Central memory CD4-positive, alpha-beta T cell (primary cell): ENCODE results near the gene CMKLR1.
A peak's percentile ranks its signal among the peaks of the same experiment; 100 is the strongest.

Experiments used
- DNase-seq: peaks from one replicate; pipeline ENCODE4 v3.0.0; 2022

The CMKLR1 gene

DNA sequence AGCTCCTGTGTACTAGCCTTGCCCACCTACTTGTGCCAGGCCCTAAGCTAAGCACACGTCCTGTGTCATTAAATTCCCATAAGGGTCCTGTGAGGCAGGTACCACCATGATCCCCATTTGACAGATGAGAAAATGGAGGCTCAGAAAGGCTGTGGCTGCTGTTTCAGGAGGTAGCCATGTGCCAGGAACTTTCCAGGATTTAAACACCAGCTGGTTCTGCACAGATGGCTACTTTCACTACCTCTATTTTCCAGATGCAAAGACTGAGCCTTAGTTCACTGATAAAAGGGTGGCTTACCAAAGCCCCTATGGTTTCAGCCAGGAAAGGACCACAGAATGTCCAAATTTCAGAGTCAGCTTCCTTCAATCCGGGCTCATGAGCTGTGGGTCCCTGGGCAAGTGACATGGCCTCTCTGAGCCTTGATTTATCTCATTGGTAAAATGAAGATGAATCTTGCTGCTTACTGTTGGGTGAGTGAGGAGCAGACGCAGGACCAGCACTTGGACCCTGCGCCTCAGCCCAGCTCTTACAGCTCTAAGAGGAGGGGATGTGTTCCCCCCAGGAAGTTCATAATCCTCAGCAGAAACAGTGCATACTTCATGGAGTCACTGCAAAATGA, 23.5 kb downstream of the CMKLR1 start:
- DNase-seq: no peak

DNA sequence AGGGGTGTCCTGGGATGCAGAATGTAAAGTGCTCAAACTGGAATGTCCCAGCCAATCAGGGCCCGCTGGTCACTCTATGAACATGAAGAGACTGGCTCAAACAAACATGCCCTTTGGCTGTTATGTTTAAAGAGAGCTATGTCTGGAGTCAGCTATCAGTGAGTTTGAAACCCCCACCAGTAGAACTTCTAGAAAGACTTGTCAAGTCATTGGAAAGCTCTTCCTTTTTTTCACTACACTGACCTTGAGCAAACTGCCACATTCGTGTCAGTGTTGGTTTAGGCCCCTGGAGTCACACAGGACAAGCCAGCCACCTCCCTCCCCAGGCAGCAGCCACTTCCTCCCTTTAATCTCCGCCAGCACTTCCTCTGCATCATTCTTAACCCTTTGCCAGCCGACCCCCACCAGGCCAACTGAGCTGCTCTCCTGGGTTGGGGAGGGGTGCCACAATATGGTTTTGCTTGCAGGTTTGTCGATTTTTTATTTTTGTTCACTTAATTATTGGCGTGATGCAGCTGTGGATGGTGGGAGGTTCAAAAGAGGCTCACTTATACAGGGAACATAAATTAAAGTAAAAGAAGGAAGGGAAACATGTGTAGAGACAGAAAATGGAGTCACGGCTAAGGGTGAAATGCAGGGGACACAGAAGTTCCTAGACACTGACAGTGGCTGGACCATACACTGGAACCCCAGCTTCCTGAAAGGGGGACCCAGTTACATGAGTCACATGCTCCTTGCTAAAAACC, 25.3 kb downstream of the CMKLR1 start:
- peak; percentile 26 for DNase-seq

DNA sequence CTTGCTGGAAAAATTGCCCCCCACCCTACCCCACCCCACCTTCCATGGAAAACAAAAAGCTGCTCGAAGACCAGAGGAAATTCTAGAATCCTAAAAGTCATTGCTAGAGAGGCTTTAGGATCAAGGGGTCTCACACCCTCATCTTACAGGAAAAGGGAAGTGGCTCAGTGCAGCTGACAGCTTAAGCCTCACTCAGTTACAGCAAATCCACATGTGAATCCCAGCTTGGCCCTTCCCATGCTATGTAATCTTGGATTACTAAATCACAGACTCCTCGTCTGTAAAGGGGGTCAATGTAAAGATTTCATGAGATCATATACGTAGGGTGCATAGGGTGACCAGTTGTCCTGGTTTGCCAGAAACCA, 25.9 kb downstream of the CMKLR1 start:
- no peak for DNase-seq

DNA sequence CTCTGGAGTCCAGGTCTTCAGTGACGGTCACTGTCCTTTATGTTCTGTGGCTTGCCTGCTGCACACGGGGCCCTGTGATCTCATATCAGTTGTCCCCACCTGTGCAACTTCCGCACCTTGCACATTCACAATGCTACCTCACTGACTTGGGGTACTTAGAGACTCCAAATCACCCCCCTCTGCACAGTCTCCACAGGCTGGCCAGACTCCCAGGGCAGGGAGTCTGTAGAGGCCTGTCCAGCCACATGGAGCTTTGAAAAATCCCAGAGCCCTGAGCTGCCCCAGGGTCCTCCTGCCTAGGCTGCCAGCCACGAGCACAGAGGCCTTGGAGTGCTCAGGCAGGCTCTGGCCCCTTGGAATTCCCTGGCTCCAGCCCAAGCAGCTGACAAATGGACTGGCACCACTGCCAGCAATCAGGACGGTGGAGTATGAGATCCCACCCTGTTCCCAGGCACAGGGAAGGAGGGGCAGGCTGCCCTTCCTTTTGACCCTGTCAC, 26.4 kb downstream of the CMKLR1 start:
- DNase-seq: no peak

DNA sequence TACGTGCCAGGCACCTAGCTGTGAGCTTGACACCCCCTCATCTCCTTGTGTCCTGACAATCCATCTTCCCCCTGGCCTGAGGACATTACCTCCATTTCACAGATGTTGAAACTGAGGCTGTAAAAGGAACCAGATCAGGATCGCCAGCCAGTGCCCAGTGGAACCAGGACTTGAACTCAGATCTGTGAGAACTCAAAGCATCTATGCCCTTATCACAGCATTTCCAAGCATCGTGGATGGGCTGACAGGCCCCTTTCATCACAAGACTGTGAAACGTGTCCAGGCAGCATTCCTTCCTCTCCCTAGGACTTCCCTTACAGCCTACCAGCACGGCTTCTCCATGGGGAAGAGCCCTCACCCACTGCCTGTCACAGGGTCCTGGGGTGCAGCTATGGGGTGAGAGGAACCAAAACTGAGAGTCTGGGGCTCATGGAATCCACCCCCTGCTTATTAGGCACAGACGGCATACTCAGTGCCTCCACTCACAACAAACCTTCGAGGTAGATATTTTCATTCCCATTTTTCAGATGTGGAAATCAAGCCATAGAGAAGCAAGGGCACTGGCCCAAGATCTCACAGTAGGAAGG, 26.9 kb downstream of the CMKLR1 start:
- DNase-seq: no peak

DNA sequence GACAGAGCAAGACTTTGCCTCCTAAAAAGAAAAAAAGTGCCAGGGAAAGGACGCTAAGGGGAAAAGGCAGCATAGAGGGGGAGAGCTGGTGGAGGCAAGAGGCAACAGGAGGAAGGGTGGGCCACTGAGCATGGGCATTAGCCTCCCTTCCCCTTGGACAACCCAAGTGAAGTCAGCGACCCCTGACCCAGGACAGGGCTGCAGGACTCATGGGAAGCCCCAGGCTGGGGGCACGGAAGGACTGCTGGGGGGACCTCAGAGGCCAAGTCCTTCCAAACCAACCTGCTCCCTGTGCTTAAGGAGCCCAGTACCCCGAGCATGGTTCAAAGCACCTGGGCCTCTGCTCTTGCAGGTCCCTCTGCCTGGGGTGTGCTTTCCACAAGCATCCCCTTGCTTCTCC, 27.5 kb downstream of the CMKLR1 start:
- no peak for DNase-seq

DNA sequence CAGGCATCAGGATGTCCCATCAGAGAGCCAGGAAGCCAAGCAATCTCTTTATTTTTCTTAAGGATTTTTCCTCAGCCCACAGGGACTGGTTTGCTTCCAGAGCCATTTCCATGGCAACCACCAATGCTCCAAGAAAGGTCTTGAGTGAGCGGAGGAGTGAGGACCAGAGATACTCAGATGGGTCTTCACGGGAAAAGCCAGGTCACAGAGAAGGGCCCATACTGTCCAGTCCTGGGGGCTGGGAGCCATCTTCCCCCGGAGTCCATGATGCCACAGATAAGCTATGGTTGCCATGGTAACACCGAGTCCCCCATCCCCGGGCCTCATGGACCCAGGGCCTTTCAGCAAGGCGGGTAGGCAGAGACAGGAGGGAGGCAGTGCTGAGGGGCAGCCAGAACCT, 28.6 kb downstream of the CMKLR1 start:
- DNase-seq: no peak

DNA sequence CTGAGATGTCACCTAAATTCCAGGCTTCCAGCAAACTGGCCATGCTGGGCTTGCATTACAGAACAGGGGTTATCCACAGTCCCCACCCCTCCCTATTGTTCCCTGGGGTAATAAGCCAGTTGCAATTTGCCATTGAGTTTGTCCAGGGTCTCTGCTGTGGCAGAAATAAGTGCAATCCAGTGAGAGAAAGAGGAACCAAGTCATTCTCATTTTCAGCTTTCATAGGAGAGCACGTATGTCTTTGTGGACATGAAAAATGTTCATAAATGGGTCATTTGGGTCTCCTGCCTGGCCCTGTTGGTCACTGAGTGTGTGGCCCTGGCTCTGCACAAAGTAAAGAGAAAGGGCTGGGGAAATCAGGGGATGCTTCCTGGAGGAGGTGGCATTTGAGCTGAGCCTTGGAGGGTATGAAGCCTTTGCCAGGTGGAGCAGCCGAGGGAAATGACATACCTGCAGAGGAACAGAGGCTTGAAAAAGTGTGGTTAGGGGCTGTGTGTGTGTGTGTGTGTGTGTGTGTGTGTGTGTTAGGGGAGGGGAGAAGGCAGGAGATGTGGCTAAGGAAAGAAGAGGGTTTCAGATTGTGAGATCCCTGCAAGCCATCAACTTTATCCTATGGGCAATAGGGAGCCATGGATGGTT, 29.3 kb downstream of the CMKLR1 start:
- no peak for DNase-seq

DNA sequence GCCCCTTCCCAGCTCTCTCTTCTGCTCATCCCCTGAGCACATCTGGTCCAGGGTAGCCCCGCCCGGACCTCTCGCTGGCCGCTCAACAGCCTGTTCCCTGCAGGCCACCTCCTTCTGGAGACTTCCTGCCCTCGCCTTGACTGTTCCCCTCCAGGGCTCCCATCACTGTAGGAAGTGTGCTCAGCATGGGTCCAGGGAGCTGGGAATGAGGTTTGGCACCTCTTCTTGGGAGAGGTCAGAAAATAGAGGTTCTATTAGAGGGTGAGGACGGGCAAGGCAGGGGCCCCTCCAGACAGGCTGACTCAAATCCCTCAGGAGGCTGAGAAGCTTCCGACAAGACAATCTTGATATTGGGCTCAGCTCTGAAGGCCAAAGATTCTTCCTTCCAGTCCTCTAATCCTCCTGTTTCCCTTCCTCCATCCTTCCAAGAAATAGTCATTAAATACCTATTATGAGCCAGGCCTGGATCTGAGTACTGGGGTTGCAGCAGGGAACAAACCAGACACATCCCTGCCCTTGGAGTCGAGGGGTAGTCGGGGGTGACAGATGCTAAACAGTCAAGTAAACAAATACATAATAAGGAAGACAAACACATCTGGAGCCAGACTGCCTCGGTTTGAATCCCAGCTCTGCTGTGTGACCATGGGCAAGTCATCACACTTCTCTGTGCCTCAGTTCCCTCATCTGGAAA, 30.6 kb downstream of the CMKLR1 start:
- no peak for DNase-seq

DNA sequence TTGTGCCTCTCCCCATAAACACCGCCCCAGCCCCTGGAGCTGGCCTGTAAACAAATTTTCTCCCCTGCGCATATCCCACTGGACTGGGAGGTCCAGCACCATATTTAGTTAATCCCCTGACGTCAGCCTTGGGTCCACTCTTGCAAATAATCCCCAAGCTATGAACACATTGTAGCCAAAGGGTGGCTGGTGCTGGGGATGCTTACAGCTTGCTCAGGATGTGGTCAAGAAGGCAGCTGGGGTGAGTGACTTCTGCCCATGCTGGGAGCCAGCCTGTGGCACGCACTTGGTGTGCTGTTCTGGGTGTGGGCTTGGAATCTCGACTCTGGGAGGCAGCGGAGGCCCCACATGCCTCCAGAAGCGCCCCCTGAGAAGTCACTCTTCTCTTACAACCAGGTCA, 32.1 kb downstream of the CMKLR1 start:
- DNase-seq: no peak

DNA sequence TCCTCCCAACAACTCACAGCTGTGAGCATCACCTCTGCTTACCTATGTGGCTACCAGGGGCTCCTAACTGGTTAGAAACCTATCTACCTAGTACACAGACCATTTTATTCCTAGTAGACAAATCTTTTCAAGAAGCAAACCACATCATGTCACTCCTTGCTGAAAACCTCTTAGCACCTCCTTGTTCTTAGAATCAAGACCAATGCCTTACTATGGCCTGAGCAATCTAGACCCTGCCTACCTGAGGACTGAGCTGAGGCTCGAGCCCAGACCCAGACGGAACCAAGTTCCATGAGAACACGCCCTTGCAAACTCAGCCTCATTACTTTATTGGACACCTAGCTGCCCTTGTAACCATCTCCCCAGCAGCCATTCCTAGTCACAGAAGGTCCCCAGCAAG, 32.6 kb downstream of the CMKLR1 start:
- no peak for DNase-seq

DNA sequence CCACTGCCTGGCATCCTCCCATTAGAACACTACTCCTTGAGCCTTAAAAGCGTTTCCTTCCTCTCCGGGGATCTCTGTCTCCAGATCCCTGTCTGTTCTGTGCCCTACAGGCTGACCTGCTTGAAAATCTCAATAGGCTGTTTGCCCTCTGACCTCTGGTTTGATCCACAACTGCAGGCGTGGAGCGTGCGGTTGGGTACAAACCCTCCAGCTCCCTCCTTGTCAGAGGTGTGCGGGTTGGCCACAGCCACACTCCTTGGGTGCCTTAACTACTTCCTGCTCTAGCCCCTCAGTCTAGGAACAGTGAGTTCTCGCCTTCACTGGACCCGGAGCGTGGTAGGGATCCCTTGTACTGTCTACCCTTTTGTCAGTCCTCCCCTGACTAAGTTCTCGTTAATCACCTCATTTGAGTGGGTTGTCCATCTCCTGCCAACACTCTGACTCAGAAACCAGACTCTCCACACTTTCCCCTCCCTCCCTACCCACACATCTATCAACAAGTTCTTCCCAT, 33.1 kb downstream of the CMKLR1 start:
- DNase-seq: no peak

DNA sequence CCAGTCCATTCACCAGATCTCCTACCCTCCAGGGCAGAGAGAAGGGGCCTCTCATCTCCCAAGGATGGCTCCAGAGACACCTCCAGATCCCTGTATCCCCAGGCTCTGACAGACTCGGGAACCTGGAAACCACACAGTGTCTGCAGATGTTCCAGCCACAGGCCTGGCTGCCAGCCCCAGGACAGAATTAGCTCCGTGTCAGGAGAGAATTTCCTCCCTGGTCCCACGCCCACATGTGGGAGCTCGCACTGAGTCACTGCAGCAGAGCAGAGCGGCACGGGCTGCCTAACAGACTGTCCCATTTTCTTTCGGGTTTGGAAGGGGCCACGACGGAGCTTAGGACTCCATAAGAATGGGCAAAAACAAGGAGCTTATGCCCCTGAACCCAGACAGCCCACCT, 33.6 kb downstream of the CMKLR1 start:
- DNase-seq: no peak

DNA sequence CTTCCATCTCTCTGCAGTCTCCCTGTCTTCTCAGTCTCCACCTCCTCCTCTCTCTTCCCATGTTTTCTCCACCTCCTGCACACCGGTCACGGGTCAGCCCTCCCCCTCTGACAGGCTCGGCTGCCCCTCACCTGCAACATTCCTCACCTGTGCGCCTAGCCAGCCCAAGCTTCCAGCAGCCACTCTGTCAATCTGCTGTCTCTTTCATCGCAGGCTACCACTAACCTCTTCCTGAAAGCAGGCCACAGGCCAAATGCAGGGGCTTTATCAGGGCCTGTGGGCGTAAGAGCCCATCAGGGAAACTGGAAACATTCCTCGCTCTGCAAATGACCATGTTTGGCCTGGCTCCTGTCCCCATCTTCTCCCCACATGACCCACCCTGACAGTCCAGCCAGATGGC, 34.5 kb downstream of the CMKLR1 start:
- no peak for DNase-seq

DNA sequence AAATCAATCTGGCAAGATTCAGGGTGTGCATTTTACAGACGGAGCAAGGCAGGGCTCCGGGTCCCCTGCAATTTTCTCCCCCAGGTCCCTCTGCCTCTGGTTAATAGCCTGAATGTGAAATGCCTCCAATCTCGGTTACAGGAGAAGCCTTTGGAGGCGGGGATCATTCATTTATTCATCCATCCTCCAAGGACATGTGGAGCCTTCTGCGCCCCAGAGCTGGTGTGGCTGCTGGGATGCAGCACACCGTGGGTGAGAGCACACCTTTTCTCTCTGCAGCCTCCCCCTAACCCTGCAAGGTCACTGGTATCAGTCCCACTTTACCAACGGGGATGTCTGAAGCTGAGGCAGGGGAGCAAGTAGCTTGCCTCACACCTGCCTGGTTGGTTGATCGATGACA, 35.4 kb downstream of the CMKLR1 start:
- no peak for DNase-seq

DNA sequence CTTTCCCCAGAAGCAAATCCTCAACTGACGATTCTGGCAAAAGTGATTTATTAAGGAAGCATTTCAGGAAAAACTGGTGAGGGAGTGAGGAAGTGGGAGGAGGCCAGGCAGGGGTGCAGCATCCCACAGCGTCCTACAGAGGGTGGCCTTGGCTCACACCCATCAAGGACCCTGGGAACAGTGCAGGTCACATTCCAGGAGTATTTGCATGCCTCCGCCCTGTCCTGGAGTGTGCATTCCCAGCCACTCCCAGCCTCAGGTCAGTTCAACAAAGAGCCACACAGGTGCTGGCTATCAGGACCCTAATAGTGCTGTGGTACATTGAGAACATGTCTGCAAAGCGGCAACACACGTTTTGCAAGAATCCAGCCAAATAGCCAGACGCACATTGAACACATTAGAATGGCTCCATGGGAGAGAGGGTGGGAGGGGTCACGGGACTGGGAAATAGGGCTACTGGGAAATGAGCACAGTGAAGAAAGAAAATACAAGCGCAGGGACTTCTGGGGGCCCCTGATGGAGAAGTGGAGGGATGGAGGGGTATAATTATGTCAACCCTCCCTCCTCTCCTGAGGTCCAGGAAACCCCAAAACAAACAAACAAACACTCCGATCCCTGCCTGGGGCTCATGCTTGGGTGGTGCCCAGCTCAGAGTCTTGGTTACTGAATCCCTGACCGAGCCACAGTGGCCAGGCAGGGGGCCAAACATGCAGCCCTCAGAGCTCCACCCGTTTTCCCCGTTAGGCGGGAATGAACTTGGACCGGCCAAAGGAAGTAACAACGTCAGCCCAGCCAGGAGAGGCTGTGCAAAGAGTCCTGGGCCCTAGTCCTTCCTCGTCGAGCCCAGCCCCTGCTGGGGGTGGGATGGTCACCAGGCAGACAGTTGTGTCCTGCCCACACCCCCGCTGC, 36.5 kb downstream of the CMKLR1 start:
- no peak for DNase-seq

DNA sequence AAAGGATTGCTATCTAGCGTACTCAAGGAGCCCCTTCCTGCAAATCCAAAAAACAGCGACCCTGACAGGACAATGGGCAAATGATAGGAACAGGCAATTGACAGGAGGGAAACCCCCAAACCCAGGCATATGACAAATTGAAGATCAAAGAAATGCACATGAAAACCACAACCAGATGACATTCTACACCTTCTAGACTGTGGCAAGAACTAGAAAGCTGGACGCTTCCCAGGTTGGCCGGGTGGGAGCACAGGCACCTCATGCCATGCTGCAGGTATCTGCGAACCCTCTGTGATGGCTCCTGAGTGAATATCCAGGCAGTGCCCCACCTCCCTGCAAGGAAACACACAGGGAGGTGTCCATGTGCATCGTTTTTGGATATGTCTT, 37.1 kb downstream of the CMKLR1 start:
- DNase-seq: peak; percentile 12

DNA sequence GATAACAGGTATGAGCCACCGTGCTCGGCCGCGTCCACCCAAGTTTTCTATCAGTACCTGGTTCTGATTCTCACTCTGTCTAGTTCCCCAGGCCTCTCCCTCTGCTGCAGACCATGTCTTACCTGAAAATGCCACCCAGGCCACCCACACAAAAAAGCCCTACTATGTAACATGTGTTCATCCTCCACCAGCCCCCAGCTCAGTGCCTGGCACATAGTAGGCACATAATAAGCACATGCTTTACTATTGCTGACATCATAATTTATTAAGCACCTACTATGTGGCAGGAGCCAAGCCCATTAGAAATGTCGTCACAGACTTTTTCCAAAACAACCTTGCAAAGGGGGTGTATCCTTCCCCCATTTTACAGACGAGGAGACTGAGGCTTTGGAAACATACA, 37.8 kb downstream of the CMKLR1 start:
- DNase-seq: no peak

DNA sequence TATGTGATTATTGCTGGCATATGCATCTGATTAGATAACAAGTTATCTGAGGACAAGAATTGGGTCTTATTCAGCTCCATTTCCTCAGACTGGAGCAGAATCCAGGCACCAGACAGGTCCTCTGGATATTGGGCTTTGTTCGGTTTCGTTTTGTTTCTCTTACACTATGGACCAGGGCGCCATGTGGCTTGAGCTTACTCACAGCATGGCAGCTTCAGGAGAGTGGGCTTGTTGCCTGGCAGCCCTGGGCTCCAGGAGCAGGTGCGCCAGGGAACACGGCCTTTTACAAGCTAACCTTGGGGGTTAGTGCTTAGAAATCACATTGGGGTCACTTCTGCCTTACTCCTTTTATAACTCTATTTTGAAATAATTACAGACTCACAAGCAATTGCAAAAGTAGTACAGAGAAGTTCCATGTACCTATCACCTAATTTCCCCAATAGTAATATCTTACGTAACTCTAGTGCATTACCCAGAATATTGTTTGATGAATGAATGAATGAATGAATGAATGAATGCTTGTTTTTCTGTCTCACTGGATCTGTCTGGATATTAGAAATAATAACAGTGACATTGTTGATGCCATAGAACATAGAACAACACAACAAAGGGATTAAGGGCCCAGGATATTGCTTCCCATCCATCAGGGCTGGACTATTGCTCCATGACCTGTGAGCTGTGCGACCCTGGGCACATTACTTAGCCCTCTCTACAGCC, 39.0 kb downstream of the CMKLR1 start:
- no peak for DNase-seq

DNA sequence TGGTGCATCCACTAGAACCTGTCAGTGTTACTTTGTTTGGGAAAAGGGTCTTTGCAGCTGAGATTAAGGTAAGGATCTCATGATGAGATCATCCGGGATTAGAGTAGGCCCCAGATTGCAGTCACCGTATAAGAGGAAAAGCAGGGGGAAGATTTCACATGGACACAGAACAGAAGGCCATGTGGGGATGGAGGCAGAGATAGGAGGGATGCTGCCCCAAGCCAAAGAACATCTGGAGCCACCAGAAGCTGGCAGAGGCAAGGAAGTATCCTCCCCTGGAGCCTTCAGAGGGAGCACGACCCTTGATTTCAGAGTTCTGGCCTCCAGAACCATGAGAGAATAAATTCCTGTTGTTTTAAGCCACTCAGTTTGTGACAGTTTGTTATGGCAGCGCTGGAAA, 39.6 kb downstream of the CMKLR1 start:
- DNase-seq: no peak

DNA sequence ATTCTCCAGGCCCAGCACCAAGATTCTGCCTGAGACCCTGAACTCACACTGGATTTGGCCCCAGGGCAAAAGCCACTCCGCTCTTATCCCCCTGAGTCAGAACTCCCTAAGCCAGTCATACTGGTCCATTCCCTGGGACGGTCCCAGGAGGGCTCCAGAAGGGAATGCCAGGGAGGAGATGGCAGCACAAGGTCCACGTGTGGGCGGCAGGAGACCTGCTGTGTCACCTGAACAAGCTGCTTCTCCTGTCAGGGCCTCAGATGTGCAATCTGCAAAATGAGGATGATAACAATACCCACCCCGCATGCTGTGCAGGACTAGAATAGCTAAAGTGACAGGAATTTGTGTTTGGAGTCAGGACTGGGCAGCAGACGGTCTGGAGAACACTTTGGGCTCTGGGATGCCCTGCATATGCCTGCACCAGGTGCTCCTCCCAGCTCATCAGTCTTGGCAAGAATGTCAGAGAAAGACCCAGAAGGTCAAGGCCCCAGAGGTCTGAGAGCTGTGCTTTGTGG, 40.3 kb downstream of the CMKLR1 start:
- no peak for DNase-seq
